ENCODE results near the gene NSUN7.
"Not testable (repeated sequence)": the region's sequence is repeated elsewhere in the genome, so short reads cannot be mapped to it uniquely, and the experiment has no call there.

The NSUN7 gene, protein sequence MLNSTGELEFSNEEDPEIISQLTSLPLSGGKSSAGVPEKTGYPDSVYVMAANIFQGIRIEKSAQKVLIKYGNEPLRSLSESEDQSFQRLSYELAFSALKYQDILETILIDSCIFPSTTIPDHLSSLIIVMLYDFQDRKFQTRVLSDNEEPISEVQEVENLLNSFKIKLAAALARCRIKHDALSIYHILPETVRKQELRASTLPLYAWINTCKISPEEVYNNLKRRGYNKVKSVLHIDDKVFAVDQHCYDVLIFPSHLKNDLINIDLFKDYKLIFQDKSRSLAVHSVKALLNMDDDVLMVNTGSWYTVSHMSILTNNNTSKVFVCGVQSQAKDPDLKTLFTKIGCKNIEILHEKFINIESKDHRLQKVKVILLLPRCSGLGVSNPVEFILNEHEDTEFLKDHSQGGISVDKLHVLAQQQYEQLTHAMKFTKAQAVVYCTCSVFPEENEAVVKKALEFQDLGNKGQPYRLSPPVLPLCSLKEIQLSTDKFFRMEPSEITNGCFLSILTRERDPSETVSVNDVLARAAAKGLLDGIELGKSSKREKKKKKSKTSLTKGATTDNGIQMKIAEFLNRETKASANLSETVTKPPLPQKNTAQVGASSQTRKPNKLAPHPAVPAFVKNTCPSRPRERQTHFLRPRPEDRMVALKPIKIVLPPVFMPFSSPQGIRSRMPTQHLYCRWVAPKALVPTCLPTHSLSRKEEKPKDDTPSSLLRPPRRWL

DNA sequence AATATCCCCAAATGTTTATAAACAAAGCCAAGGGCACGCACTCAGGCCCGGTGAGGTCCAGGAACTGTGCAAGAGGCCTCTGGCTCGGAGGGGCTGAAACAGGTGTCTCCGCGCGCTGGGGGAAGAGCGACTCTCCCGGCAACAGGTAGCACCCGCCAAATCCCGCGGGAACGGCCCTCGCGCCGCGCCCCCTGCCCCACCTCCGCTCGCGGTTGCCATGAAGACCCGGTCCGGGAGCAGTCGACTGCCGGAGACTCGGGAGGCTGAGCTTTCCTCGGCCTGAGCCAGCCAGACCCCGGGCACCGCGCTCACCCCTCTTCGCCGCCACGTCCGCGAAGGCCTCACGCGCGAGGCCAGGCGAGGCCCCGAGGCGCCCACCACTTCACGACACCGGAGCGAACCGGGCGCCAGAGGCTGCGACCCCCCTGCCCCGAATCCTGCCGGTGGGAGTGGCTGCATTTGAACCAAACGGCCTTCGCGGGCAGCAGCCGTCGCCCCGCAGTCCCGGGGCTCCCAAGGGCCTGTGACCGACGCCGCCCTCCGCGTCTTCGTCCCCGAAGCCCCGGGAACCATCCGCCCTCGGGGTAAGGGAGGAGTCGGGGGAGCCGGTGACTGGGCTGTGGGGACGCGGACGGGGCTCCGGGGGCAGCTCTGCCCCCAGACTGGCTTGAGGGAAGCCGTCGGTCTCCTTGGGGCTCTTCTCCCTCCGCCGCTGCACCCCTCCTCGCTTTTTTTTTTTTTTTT is at the start of gene NSUN7:
Gene NSUN7 (plus strand): TSS at position 239 of the 744 bp plus-strand sequence. CDS start 739 bp downstream, outside the sequence.
- DNase-seq, result peak; percentile 31

DNA sequence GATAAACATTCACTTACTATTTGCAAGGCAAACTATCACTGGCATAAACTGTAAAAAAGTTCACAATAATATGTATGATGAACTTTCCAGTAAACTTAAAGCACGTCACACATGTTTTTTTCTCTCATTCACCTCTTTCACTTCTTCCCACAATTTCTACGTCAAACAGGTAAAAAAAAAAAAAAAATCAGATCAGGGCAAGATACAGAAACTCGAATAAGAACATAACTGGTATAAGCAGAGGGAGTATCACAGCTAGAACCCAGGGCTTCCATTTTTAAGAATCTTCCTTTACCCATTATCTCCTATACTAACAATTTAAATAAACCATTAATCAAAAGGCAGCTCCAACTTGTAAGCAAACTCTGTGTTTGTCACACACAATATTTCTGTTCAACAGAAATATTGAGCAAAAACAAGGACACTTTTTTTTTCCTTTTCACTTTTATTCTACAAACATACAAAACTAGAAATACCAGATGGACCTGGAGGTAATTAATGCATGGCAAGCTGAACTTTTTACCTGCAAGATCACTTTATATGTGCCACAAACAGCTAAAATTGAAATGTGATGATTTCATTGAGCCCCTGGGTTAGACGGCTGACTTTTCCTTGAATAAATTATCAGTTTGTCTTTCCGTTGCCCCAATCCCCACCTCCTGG is 47.5 kb upstream of the NSUN7 start:
- no peak for DNase-seq

DNA sequence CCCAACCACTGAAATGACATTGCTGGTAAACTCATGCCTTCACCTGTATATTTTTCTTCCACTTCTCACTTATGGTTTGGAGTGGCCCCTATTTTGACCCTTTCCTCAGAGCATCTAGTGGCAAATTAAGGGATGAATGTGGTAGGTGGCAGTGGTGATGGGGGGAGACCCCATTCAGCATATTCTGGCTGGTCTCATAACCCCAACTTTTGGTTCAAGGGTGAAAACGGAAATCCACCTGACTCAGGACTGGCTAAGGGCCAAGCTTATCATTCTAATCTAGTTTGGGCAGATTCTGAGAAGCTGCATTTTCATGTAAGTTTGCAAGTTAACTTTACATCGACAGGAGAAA is 47.0 kb upstream of the NSUN7 start:
- DNase-seq, result no peak

DNA sequence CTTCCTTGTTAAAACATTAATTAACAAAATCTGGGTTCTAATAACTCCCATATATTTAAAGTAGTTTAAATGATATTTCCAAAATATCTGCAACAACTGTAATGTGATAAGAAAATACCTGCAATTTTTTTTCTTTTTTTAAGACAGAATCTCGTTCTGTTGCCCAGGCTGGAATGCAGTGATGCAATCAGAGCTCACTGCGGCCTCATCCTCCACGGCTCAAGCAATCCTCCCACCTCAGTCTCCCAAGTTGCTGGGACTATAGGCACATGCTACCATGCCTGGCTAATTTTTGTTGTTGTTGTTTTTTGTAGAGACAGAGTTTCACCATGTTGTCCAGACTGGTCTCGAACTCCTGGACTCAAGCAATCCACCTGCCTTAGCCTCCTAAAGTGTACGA is 45.7 kb upstream of the NSUN7 start:
- no peak for DNase-seq

DNA sequence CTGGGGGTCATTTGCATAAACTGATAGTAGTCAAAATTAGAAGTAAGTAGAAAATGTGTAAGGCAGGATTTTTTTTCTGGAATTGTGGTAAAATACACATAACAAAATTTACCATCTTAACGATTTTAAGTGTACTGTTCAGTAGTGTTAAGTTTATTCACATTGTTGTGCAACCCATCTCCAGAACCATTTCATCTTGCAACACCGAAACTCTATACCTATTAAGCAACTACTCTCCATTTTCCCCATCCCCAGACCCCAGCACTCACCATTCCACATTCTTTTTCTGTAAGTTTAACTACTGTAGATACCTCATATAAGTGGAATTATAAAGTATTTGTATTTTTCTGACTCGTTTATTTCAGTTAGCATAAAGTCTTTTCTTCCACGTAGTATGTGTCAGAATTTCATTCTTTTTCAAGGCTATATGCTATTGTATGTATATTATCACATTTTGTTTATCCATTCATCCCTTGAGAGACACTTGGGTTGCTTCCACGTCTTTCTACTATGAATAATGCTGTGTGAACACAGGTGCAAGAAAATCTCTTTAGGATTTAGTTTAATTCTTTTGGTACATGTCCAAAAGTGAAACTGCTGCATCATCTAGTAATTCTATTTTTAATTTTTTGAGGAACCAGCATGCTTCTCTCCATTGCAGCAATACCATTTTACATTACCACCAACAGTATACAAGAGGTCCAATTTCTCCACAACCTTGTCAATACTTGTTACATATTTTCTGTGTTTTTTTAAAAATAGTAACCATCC is 39.1 kb upstream of the NSUN7 start:
- DNase-seq, result no peak

DNA sequence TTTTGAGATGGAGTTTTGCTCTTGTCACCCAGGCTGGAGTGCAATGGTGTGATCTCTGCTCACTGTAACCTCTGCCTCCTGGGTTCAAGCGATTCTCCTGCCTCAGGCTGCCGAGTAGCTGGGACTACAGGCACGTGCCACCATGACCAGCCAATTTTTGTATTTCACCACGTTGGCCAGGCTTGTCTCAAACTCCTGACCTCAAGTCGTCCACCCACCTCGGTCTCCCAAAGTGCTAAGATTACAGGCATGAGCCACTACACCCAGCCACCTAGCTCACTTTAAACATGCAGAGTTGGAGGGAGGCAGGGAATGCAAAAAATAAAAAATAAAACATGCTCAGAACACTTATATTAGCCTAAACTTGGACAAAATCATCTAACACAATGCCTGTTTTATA is 36.8 kb upstream of the NSUN7 start:
- not testable (repeated sequence) for DNase-seq

DNA sequence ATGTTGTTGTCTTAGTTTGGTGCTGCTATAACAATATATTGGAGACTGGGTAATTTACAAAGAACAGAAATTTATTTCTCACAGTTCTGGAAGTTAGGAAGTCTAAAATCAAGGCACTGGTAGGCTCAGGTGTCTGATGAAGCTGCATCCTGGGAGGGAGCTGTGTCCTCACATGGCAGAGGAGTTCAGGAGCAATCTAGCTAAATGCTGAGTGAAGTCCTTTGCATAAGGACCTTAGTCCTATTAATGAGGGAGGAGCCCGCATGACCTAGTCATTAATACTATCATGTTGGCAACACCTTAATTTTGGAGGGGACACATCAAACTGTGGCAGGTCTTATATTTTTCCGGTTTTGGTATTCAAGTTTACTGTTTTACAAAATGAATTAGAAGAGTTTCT is 36.0 kb upstream of the NSUN7 start:
- no peak for DNase-seq

DNA sequence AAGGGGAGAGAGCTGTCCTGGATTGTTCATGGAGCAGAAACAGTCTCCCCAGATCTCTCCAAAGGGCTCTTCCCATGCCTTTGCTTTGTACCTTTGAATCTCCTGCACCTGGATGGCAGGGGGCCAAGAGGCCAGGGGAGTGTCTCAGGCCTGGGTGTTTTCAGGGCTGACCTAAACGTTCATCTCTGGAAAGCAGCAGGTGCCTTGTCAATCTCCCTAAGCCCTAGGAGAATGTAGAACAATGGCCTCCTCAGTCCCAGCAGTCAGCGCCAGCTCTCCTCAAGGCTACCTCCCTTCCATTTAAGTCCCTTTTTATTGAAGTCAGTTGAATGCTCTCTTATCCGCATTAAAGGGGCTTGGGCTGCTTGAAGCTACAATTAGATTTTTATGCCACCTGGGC is 31.2 kb upstream of the NSUN7 start:
- no peak for DNase-seq

DNA sequence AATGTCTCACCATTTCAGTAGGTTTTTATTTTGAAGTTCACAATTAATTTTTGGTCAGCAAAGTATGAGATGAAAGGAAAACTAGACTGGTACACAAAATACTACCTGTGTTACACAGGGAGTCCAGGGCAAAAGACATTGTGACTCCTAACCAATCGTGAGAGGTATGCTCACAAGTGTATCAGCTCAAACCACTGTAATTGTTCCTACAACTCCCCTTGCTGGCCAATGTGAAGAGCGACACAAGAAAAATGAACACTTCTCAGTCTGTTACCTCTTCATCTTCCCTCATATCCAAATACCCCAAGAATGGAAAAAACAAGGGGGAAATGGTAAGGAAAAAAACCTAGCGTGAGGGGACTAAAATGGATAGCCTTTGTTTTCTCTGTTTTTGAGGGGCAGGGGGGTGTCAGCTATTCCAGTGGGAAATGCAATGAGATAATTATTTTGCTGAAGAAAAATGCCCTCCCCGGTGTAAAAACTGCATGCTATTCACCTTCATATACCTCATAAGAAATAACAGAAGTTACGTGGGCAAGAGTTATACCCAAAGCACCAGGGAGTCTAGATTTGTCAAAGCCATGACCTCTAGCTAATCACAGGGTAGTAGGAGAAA is 30.6 kb upstream of the NSUN7 start:
- DNase-seq, result peak; percentile 72

DNA sequence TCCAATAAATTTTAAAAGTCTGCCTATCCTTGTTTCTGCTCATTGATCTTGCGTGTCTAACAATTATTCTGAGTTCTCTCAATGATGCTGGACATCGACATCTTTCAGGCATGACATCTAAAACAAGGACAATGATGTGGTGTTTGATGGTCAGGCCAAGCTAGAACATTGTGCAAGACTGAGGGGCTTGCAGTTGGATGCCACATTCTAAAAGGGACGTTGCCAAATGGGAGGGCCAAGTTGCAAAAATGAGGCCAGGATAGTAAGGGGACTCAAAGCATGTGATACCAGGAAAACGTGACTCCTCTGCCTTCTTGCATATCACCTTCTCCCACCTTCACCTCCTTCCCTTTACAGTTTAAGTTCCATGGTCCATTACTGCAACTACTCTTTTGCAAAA is 29.4 kb upstream of the NSUN7 start:
- no peak for DNase-seq

DNA sequence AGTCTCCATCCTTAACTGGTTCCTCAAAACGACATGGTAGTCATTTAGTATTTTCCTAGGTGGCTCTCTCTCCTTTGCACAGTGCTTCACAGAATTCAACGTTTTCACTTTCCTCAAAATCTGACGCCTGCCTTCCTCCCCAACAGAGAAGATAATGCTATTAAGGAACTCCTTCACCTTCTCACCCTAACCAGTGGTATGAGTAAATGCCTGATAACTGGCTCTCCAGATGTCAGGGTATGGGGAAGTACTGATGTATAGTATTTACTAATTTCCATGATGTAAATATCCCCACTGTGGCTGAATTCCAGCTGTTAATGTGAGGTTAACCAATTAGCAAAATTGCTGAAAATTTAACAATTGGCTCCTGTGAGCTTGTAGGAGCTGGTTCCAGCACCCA is 28.8 kb upstream of the NSUN7 start:
- DNase-seq, result no peak

DNA sequence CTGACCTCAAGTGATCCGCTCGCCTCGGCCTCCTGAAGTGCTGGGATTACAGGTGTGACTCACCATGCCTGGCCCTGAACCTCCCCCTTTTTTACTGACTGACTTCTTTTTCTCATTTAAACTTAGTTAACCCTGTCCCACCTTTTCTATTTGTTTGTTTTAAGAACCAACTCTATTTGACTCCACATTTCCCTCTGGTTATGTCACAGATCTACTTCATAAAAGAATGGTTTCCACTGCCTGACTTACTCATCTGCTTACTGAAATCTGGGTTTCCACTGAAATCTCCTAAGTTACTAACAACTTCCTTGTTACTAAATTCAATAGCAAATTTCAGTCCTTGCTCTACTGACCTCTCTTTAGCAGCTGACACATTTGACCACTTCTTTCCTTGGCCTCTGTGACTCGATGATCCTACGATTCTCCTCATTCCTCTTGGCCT is 28.0 kb upstream of the NSUN7 start:
- no peak for DNase-seq

DNA sequence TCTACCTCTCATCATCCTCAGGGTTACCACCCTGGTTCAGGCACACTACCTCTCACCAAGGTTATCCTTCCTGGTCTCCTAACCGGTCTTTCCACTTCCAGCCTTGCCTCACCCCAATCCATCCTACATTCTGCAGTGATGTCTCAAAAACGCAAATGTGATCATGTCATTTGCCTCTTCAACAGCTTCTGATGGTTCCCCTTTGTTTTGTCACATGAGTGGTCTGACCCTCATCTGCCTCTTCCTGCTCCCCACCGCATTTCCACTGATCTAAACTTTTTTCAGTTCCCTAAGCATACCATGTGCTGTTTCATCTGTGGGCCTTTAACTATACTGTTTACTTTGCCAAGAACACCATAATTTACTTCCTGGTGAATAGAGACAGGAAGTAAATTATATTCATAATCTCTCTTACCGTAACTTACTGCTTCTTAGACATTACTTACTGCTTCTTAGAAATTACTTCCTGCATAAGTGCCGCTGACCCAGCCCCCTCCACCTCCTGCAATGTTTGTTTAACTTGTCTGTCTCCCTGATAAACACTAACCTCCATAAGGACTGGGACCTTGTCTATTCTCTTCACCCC is 27.1 kb upstream of the NSUN7 start:
- no peak for DNase-seq

DNA sequence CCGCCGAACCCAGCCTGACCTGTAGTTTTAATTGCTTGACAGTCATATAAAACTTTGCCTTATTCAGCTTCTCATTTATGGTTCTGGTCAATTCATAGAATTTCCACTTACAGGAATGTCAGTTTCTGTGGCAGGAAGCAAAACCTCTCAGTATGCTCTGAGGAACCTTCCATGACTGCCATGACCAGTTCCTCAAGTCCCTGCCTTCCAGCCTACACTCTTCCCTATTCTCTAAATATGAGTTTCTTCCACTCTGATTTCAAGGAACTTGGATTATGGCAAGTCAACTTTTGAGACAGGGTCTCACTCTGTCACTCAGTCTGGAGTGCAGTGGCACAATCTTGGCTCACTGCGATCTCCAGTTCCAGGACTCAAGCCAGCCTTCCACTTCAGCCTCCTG is 26.0 kb upstream of the NSUN7 start:
- DNase-seq, result no peak

DNA sequence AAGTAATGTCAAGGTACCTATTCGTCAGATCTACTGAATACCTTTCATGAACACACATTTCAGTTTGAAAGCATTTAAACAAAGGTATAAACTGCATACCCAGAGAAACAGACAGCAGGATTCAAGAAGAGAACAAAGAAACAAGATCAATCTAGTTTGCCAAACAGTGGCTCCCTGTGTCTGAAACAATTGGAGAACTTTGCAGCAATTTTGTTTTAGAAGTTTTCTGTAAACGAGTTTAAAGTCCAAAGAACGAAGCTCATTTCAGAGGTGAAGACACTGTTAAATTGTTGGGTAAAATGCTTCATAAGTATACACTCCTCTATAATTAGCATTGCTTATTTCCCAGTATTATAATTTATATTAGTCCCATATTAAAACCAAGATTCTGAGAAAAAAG is 21.4 kb upstream of the NSUN7 start:
- no peak for DNase-seq

DNA sequence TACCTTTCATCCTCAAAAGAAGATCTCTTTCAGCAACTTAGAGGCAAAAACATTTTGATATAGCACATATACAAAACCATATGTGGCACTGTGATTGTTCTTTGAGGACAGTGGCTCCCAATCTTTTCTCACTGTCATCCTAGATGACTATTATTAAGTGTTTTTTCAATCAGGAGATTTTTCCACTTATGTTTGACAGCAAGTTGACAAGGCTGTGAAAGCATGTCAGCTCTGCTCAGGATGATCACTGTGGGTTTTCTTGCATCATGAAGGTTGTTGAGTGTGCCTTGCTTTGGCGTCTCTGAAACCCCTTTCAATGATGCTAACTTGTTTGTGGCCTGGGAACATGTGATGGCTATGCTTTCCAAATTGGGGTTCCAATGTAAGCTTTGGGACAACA is 20.2 kb upstream of the NSUN7 start:
- no peak for DNase-seq

DNA sequence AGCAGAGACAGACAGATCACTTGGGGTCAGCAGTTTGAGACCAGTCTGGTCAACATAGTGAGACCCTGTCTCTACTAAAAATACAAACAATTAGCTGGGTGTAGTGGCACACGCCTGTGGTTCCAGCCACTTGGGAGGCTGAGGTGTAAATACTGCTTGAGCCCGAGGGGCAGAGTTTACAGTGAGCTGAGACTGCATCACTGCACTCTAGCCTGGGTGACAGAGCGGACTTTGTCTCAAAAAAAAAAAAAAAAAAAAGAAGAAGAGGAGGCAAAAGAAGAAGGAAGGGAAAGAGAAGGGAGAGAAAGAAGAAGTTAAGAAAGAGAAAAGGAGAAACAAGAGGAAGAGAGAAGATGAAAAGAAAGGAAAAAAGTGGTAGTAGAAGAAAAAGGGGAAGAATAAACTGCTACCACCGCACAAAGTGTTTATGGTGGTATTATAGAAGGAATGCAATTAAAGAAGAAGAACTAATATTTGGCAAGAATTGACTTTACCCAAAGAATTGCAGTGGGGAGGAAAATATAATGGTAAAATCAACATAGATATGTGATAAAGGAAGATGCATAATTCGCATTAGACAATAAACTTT is 19.6 kb upstream of the NSUN7 start:
- no peak for DNase-seq

DNA sequence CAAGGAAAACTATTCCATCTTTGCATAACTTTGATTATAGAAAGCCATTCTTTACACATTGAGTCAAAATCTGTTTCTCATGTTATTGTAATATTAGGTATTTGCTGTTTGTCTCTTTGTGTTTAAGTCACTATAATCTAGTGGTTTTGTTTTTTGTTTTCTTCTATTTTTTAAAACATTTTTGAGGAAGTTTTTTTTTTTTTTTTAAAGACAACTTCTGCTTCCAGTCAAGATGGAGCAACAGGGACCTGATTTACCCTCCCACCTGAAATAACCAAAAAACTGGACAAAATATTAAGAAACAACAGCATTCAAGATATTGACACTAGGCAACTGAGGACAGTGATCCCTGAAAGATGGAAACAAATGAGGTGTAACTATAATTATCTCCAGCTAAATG is 18.4 kb upstream of the NSUN7 start:
- DNase-seq, result no peak

DNA sequence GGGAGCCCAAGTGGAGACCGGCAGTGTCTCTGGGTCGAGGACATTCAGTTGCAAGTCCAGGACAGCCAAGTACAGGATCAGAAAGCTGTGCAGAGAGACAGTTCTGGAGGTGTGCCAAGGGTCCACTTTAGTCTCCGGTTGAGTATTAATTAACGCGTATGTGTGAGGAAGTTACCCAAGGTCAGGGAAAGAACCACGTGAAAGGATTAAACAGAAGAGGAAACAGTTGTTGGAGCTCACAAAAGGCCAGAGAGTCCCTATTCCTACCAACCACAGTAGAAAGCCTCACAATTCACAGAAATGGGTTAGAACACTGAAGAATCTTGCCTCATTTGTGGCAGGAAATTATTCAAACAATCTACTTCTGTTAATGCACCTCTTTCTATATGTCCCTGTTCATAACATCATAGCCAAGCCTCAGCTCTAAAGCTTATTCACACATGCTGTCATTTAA is 17.9 kb upstream of the NSUN7 start:
- no peak for DNase-seq

DNA sequence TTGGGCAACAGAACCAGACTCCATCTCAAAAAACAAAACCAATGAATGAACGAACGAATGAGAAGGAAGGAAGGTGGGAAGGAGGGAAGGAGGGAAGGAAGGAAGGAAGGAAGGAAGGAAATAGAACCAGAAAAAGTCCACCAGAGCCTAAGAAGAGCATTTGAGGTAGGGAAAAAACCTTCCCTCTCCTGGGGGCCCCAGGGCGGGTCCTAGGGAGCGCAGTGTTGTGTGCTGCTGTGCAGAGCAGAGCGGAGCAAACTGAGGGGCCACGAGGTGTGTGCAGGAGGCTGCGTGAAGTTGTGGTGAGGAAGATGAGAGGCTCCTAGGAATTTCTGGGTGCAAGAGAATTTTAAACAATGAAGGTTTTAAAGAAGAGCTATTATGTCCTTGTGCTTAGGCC is 16.0 kb upstream of the NSUN7 start:
- DNase-seq, result no peak

DNA sequence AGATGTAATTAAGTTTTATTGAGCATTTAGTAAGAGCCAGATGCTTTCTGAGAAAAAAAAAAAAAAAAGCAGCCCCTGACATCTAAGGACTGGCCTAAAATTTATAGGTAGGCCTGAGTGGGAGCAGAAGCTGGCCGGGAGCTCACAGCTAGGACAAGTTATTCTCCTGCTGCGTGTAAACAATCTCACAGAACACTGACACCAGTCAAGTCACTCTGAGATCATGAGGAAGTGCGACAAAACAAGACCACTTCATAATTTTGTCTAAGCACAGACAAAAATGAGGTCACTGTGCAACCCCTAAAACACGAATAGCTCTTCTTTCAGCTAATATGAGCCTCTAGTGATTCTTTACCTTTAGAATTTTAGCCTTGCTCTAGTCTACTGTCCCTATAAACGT is 15.3 kb upstream of the NSUN7 start:
- DNase-seq, result no peak
